Activated CD8-positive, alpha-beta T cell treated with anti-CD3 and anti-CD28 coated beads, Interleukin-2, amount 10 ng/mL, durations not matched to agents 7 days and 5 days (primary cell): ENCODE results near the gene SH3RF3. TPM values are rescaled to one million over a fixed set of nuclear protein-coding genes. Genes with fewer than 3 reads are reported as not detected.

Source experiments
- ATAC-seq: fragments of 150-1000 bp; cut with Tn5 transposase; one replicate; pipeline ENCODE4 v1.10.0; 2021; ENCODE audit warnings: moderate library complexity
- CTCF ChIA-PET: fragments of 350-600 bp; sonication (Branson Sonifier 250); formaldehyde crosslinking; loops from one replicate; lab custom pipeline; 2021; ENCODE audit warnings: antibody characterized with exemption; lab: Charles Lee
- POLR2A ChIA-PET: fragments of 350-600 bp; sonication (Branson Sonifier 250); formaldehyde crosslinking; loops from one replicate; lab custom pipeline; 2021; ENCODE audit warnings: antibody characterized with exemption; lab: Charles Lee
- DNase-seq: peaks from one replicate; pipeline ENCODE4 v3.0.0-alpha.2; 2020
- H3K27ac Mint-ChIP-seq: one replicate; pipeline ENCODE4 v1.8.0; 2021; ENCODE audit warnings: mild to moderate bottlenecking, mixed read lengths
- H3K27me3 Mint-ChIP-seq: one replicate; pipeline ENCODE4 v1.8.0; 2021; ENCODE audit warnings: low read depth, mixed read lengths
- H3K36me3 Mint-ChIP-seq: one replicate; pipeline ENCODE4 v1.8.0; 2021; ENCODE audit warnings: low read depth, mixed read lengths
- H3K4me1 Mint-ChIP-seq: one replicate; pipeline ENCODE4 v1.8.0; 2021; ENCODE audit warnings: low read depth, mixed read lengths
- H3K4me3 Mint-ChIP-seq: one replicate; pipeline ENCODE4 v1.8.0; 2021; ENCODE audit warnings: mild to moderate bottlenecking, mixed read lengths
- H3K9me3 Mint-ChIP-seq: one replicate; pipeline ENCODE4 v1.8.0; 2022; ENCODE audit warnings: mixed read lengths; ENCODE audit not compliant: insufficient read depth
- total RNA-seq, 2 experiments: library from RNA; stranded (reverse); gene quantifications; one replicate each; pipeline ENCODE4 v1.2.3, GENCODE V29; 2021

The SH3RF3 gene
- total RNA-seq, 2 experiments from 2014 or later: 0.10 TPM; not detected in 1

DNA sequence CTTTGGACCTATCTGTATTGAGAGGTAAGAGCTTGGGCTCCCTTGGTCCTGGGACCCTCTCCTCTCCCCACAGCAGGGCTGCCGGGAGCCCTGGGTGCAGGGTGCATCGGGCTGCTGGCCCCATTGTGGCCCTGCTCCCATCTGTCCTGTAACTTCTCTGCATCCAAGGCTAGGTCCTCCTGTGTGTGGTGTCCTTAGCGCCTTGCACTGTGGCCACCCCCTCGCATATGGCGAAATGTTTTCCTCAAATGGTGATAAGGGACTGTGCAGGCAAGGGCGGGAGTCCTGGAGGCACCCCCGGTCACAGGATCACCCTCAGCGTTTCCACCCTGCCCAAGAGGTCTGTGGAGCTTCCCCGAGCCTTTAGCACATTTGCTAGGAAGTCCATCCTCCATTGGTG lies 208.2 kb downstream of the SH3RF3 start:
- no peak for DNase-seq
- Mint-ChIP-seq H3K9me3 (no peaks in the 10 kb centered on the region), H3K4me3 (no peak overlapping the region), H3K27me3 (peaks cover under 1% of the 10 kb centered on the region), H3K4me1 (peaks cover 56% of the 10 kb centered on the region), H3K27ac (no peak overlapping the region), H3K36me3 (no peaks in the 10 kb centered on the region)
- no peak for ATAC-seq
- ChIA-PET CTCF (no interaction called here), POLR2A (no interaction called here)

DNA sequence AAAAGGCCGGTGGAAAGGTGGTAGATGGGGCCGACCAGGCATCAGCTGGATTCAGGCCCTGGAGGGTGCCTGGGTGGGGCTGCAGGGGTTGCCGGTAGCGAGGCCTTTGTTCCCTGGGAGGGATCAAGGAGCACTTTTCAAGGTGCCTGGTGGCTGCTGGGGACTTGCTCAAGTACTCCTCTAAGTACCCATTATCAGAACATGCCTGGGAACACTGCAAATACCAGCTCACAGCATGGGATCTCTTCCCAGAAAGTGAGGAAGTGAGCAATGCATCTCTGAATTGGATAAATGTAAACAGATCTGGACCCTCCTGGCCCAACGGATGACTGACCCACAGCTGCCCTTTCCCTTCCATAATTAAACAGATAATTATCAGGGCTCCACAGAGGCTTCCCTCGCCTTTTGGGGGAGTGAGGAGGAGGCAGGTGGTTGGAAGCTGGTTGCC lies 210.5 kb downstream of the SH3RF3 start:
- no peak for DNase-seq
- H3K36me3 Mint-ChIP-seq: no peaks in the 10 kb centered on the region
- no peak for ATAC-seq
- no peaks in the 10 kb centered on the region for H3K9me3 Mint-ChIP-seq
- peaks cover 2% of the 10 kb centered on the region for H3K27me3 Mint-ChIP-seq
- H3K4me1 Mint-ChIP-seq: peaks cover 40% of the 10 kb centered on the region
- ChIA-PET POLR2A (no interaction called here), CTCF (no interaction called here)
- no peak overlapping the region for H3K4me3 Mint-ChIP-seq
- H3K27ac Mint-ChIP-seq: no peak overlapping the region

DNA sequence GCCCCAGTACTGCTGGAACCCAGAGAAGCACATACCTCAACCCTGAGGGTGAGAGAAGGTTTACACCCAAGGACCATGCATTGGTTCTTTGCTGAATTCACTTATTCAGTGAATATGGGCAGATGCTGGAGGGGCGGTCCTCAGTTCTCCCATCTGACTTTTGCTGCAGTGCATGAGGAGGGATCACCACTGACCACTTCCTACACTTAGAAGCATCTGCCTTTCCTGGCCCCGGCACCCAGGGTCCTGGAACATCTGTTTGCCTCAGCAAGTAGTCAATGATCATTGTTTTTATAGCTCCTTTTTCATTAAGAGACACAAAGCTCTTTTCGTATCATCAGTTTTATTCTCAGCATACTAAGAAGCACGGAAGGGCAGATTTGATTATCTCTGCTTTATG lies 211.4 kb downstream of the SH3RF3 start:
- ATAC-seq (no peak), DNase-seq (no peak)
- POLR2A ChIA-PET: no interaction called here
- no peaks in the 10 kb centered on the region for H3K9me3 Mint-ChIP-seq
- CTCF ChIA-PET: no interaction called here
- H3K36me3 Mint-ChIP-seq: no peaks in the 10 kb centered on the region
- H3K4me3 Mint-ChIP-seq: no peak overlapping the region
- H3K27ac Mint-ChIP-seq: no peak overlapping the region
- peaks cover 31% of the 10 kb centered on the region for H3K4me1 Mint-ChIP-seq
- peaks cover 2% of the 10 kb centered on the region for H3K27me3 Mint-ChIP-seq

DNA sequence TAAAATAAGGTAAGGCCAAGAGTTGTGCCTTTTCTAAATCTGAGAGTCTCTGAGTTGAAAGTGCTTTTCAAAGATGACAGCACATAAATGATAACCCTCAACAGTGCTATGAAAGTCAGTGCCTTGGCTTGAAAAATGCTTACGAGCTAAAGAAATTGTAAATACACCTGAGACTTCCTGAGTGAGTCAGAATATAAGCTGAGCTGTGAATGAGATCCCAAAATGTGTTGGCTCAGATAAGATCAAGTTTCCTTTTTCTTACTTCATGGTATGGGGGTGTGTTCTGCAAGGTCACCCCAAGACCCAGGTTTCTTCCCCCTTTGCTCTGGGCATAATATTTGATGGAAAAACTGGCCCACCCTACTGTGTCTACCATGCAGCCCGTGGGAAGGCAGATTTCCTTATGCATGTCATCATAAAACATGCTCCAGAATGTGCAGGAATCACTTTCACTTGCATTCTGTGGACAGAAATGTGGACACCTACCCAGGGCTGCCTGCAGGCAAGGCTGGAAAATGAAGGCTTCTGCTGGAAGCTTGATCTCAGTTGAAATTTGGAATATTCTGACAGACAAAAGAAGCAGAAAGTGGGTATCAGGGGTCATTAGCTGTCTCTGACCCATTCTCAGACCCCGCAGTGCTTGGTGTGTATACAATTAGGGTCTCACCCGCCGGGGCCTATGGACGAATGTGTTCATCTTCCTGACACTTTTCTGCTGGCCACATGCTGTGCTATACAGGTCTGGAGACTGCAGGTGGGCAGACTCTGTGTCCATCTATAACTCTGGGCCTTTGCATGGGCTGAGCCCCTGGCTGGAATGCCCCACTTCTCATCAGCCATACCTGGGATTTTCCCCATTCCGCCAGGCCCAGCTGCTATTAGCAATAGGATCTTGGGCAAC lies 212.6 kb downstream of the SH3RF3 start:
- Mint-ChIP-seq H3K36me3 (no peaks in the 10 kb centered on the region), H3K4me1 (peaks cover 21% of the 10 kb centered on the region), H3K27me3 (peaks cover 2% of the 10 kb centered on the region), H3K27ac (no peak overlapping the region), H3K4me3 (no peak overlapping the region), H3K9me3 (no peaks in the 10 kb centered on the region)
- CTCF ChIA-PET: no interaction called here
- POLR2A ChIA-PET: no interaction called here
- ATAC-seq (no peak), DNase-seq (no peak)

DNA sequence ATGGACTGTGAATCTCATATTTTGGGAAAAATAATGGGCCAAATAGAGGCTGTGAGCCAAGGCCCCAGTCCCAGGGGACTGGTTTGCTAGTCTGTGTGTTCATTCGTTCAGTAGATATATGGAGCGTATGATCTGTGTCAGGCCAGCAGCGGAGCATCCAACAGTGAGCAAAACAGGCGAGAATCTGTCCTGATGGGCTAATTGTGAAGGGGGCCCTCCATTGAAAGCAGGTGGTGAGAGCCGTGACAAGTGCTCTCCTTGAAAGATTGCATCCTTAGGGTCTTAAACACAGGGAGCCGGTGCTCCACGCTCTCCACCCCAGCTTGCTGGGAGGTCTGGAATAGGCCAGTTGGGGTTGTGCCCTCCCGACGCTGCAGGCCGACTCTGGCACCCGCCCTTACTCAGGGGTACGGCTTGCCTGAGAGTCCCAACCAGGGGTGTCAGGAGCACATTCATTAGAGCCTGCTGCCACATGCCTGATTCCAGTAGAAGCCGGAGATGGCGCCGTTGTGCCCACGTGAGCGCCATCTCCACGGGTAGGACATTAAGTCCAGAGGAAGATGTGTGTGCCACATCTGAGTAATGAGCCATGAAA lies 213.3 kb downstream of the SH3RF3 start:
- ChIA-PET POLR2A (no interaction called here), CTCF (no interaction called here)
- Mint-ChIP-seq H3K9me3 (no peaks in the 10 kb centered on the region), H3K4me1 (peaks cover 19% of the 10 kb centered on the region), H3K27ac (no peak overlapping the region), H3K4me3 (no peak overlapping the region), H3K27me3 (peaks cover 2% of the 10 kb centered on the region), H3K36me3 (no peaks in the 10 kb centered on the region)
- no peak for DNase-seq
- no peak for ATAC-seq

DNA sequence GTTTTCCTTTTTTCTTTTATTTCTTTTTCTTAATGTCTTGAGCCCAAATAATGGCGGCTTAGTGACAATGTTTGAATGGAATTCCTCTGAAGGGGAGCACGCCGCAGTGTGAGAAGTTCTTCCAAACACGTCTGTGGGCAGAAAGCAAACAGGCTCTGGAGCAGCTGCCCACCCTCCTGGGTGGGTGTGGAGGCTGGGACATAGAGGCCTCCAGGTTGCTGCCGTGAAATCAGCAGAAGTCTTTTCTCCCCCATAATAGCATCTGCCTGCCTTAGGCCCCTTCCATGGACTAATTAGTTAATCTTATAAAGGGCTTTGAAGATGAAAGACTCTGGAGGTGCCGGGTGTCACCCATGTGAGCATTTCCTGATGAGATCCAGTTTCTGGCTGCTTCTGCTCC lies 213.9 kb downstream of the SH3RF3 start:
- Mint-ChIP-seq H3K27ac (no peak overlapping the region), H3K4me3 (no peak overlapping the region), H3K4me1 (peaks cover 22% of the 10 kb centered on the region), H3K36me3 (no peaks in the 10 kb centered on the region), H3K9me3 (no peaks in the 10 kb centered on the region), H3K27me3 (peaks cover 2% of the 10 kb centered on the region)
- no peak for DNase-seq
- POLR2A ChIA-PET: no interaction called here
- CTCF ChIA-PET: no interaction called here
- no peak for ATAC-seq

- H3K4me3 Mint-ChIP-seq: no peak overlapping the region
- H3K4me1 Mint-ChIP-seq: peaks cover 28% of the 10 kb centered on the region
- peaks cover 2% of the 10 kb centered on the region for H3K27me3 Mint-ChIP-seq
- ChIA-PET POLR2A (no interaction called here), CTCF (interaction anchor here (1.5 kb wide), 1 partner anchor 166 kb away, joined by 4 read pairs; no protein-coding TSS in a partner anchor)
- H3K9me3 Mint-ChIP-seq: no peaks in the 10 kb centered on the region
- no peaks in the 10 kb centered on the region for H3K36me3 Mint-ChIP-seq
- no peak overlapping the region for H3K27ac Mint-ChIP-seq
- DNase-seq (no peak), ATAC-seq (no peak)
These were observed 214.5 kb downstream of the SH3RF3 start for GRCh38 chr2:109343460-109343859.

GRCh38 chr2:109344270-109344805 lies 215.3 kb downstream of the SH3RF3 start:
- H3K4me1 Mint-ChIP-seq: peaks cover 36% of the 10 kb centered on the region
- POLR2A ChIA-PET: no interaction called here
- CTCF ChIA-PET: interaction anchor here (1.5 kb wide), 1 partner anchor 166 kb away, joined by 4 read pairs; no protein-coding TSS in a partner anchor
- no peaks in the 10 kb centered on the region for H3K9me3 Mint-ChIP-seq
- H3K27ac Mint-ChIP-seq: no peak overlapping the region
- no peak overlapping the region for H3K4me3 Mint-ChIP-seq
- ATAC-seq: no peak
- H3K36me3 Mint-ChIP-seq: no peaks in the 10 kb centered on the region
- no peak for DNase-seq
- peaks cover 2% of the 10 kb centered on the region for H3K27me3 Mint-ChIP-seq

- H3K4me3 Mint-ChIP-seq: no peak overlapping the region
- ATAC-seq (no peak), DNase-seq (no peak)
- ChIA-PET CTCF (no interaction called here), POLR2A (no interaction called here)
- peaks cover 2% of the 10 kb centered on the region for H3K27me3 Mint-ChIP-seq
- H3K4me1 Mint-ChIP-seq: peaks cover 43% of the 10 kb centered on the region
- no peak overlapping the region for H3K27ac Mint-ChIP-seq
- no peaks in the 10 kb centered on the region for H3K9me3 Mint-ChIP-seq
- H3K36me3 Mint-ChIP-seq: no peaks in the 10 kb centered on the region
These were observed 216.1 kb downstream of the SH3RF3 start for GRCh38 chr2:109345091-109345490.

DNA sequence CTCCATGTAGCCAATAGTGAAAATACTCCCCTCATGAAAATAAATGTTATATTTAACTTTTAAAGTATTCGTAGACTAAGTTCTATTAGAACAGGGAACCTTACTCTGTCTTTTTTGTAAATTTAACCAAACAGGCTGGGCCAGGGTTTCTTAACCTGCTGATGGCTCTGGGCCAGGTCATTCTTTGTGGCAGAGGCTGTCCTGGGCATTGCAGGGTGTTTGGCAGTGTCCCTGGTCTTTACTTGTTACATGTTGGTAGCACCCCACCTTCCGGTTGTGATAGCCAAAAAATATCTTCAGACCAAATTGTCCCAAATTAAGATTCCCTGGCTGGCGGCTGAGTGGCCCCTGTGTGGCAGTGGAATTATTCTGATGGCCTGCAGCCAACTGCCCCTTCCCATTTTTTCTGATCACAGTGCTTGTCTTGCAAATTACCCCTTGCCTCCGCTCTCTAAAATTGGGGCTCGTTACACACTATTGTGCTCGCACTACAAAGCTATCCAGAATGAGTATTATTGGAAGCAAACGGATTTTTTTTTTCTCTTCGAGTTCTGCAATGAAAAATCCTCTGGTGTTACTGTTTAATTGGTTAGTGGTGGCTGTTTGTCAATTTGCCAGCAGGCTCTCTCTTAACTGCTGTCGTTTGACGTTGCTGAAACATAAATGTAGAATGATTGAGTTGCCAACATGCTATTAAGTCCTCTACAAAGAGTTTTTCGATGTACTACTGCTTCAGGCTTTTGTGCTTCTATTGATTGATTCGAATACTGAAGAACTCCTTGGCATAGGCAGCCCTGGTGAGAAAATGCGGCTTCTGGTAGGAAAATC lies 216.9 kb downstream of the SH3RF3 start:
- H3K27ac Mint-ChIP-seq: no peak overlapping the region
- H3K27me3 Mint-ChIP-seq: peaks cover 2% of the 10 kb centered on the region
- no peak for ATAC-seq
- no peaks in the 10 kb centered on the region for H3K36me3 Mint-ChIP-seq
- peaks cover 43% of the 10 kb centered on the region for H3K4me1 Mint-ChIP-seq
- CTCF ChIA-PET: no interaction called here
- H3K4me3 Mint-ChIP-seq: no peak overlapping the region
- no peak for DNase-seq
- POLR2A ChIA-PET: no interaction called here
- H3K9me3 Mint-ChIP-seq: no peaks in the 10 kb centered on the region

GRCh38 chr2:109346601-109347228 lies 217.7 kb downstream of the SH3RF3 start:
- no peak overlapping the region for H3K4me3 Mint-ChIP-seq
- ATAC-seq (no peak), DNase-seq (no peak)
- POLR2A ChIA-PET: no interaction called here
- no peaks in the 10 kb centered on the region for H3K36me3 Mint-ChIP-seq
- no peak overlapping the region for H3K27ac Mint-ChIP-seq
- CTCF ChIA-PET: no interaction called here
- H3K9me3 Mint-ChIP-seq: no peaks in the 10 kb centered on the region
- peaks cover 40% of the 10 kb centered on the region for H3K4me1 Mint-ChIP-seq
- peaks cover 2% of the 10 kb centered on the region for H3K27me3 Mint-ChIP-seq
